NCI-H345 (cell line): ENCODE measurements around the gene GIT1.
"Not testable (repeated sequence)": the region's sequence is repeated elsewhere in the genome, so short reads cannot be mapped to it uniquely, and the experiment has no call there.

ENCODE experiments used
- DNase-seq: peaks from one replicate; lab custom pipeline; 2025; lab: John Stamatoyannopoulos, UW

Gene GIT1

GRCh38 chr17:29567554-29568330, 21.7 kb downstream of the GIT1 start:
- peak; percentile 49 for DNase-seq

GRCh38 chr17:29567304-29567553, 22.2 kb downstream of the GIT1 start:
- DNase-seq: no peak

- DNase-seq: peak; percentile 58
Observed at GRCh38 chr17:29566473-29567303, 22.8 kb downstream of the GIT1 start, which contains the start of gene ABHD15. Gene ABHD15 (minus strand): TSS chr17:29567037. CDS start chr17:29566966, 71 bp downstream.

- DNase-seq: peak; percentile 72
Observed at GRCh38 chr17:29565643-29566472, 23.6 kb downstream of the GIT1 start.

GRCh38 chr17:29563816-29564215, 25.6 kb downstream of the GIT1 start:
- no peak for DNase-seq

DNA sequence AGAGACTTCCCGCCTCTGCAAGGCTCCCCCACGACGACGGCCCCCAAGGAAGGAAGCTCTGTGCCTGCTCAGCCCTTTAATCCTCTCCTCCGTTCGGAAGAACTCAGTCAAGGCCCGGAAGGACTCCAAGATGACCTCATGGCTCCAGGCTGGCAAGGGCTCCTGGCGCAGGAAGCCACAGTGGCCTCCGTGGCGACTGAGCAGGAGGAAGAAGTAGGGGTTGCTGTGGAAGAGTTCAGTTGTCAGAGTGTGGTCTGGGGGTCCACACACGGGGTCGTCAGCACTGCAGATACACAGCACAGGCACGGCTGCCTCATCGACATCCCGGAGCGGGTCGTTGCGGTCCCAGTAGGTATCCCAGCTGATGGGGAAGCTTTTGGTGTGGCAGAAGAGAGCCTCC, 26.8 kb downstream of the GIT1 start:
- DNase-seq: no peak

GRCh38 chr17:29561554-29562517, 27.6 kb downstream of the GIT1 start:
- DNase-seq: no peak

- DNase-seq: no peak
Observed at GRCh38 chr17:29560316-29560715, 29.1 kb downstream of the GIT1 start.

GRCh38 chr17:29559640-29560039, 29.8 kb downstream of the GIT1 start:
- no peak for DNase-seq

DNA sequence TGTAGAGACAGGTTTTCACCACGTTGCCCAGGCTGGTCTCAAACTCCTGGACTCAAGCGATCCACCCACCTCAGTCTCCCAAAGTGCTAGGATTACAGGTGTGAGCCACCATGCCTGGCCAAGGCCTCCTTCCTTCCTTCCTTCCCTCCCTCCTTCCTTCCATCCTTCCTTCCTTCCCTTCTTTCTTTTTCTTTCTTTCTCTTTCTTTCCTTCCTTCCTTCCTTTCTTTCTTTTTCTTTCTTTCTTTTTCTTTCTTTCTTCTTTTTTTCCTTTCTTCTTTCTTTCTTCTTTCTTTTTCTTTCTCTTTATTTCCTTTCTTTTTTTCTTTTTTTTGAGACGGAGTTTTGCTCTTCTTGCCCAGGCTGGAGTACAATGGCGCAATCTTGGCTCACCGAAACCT, 31.3 kb downstream of the GIT1 start:
- DNase-seq: not testable (repeated sequence)

- DNase-seq: no peak
Observed at GRCh38 chr17:29557739-29558116, 31.7 kb downstream of the GIT1 start.

- no peak for DNase-seq
Observed at GRCh38 chr17:29557085-29557738, 32.2 kb downstream of the GIT1 start.

DNA sequence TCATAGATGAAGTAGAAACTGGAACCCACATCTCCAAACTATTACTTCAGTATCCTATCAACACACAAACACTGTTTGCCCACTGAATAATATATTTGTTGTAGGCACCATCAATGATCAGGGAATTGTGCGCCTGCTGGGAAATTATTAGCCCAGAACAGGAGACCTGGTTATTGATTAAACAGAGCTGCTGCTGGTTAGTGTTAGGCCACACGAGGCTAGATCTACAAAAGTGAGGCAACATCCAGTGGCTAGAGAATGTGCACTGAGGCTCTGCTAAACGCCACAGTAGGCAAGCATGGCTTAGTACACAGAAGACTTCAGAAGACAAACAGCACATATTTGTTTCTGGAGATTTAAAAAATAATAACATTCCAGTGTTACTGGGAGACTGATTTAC, 33.6 kb downstream of the GIT1 start:
- DNase-seq: no peak

GRCh38 chr17:29549177-29549923, 40.1 kb downstream of the GIT1 start:
- DNase-seq: peak; percentile 6

- DNase-seq: no peak
Observed at GRCh38 chr17:29546830-29547229, 42.6 kb downstream of the GIT1 start.

DNA sequence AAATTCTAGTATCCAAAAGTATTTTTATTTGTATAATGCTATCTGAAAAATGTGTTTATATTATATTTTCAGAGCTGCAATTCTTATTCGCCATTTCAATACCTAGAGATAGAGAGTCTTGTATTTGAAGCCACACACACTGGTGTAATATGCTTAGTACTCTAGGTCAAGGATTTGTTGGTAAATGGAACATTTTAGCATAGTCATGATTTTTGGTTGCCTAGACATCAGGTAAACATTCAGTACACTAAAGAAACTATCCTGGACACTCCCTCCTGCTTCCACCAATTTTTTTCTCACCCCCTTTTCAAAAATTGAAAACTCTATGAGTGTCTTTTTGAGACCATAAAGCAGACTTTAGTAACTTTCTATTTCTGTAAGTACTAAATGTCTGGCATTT, 43.4 kb downstream of the GIT1 start:
- no peak for DNase-seq

GRCh38 chr17:29544066-29544465, 45.4 kb downstream of the GIT1 start:
- DNase-seq: no peak

DNA sequence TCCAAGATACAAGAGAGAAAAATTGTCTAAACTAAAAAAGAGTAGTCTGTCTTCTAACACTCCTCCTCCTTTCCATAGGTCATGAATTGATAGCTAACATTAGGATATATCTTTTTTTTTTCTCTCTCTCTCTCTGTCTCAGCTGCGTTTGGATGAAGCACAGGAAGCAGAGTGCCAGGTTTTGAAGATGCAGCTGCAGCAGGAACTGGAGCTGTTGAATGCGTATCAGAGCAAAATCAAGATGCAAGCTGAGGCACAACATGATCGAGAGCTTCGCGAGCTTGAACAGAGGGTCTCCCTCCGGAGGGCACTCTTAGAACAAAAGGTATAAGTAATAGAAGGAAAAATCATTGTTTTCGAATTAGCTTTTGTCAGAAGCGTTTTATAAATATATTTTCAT, 55.5 kb downstream of the GIT1 start:
- no peak for DNase-seq

DNA sequence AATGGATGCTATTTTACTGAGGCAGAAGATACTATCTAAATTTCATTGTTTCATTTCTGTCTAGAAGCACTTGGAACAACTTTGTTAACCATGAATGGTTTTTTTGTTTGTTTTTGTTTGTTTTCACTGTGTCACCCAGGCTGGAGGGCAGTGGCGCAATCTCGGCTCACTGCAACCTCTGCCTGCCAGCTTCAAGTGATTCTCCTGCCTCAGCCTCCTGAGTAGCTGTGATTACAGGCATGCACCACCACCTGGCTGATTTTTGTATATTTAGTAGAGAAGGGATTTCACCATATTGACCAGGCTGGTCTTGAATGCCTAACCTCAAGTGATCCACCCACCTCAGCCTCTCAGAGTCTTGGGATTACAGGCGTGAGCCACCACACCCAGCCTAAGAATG, 63.1 kb downstream of the GIT1 start:
- DNase-seq: no peak

DNA sequence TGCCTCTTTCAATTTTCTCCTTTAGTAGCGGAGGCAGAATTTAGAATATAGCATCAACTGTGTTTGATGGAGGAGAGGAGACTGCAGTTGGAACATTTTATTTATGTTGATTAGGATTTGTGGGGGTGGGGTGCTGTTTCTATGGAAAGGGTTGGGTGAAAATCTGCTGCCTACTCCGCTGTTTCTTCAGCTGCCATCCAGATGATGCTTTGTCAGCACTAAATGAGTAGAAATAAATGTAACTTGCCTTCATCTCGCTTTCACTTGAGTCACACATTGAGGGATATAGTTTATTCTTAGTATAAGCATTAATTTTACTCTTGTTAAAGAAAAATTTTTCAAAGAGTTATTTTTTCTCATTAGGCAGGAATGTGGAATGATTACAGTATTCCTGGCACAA, 64.8 kb downstream of the GIT1 start:
- DNase-seq: no peak
